Hepatic stellate cell (primary cell): Measurements from ENCODE around the gene GOLT1B.

Source experiments
- DNase-seq: peaks from one replicate; pipeline ENCODE4 v3.0.0; 2011; ENCODE audit warnings: low spot score

Gene GOLT1B

DNA sequence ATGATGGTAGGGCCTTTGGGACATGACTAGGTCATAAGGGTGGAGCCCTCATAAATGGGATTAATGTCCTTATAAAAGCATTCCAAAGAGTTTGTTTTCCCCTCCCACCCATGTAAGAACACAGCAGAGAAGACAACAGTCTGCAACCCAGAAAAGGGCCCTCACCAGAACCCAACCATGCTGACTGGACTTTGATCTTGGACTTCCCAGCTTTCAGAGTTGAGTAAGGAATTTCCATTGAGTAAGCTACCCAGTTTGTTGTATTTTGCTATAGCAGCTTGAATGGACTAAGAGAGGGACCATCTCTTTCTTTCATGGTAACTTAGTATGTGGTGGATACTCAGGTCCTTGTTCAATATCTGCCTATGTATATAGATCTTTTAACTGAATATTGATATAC lies 21.6 kb downstream of the GOLT1B start:
- DNase-seq, result no peak

DNA sequence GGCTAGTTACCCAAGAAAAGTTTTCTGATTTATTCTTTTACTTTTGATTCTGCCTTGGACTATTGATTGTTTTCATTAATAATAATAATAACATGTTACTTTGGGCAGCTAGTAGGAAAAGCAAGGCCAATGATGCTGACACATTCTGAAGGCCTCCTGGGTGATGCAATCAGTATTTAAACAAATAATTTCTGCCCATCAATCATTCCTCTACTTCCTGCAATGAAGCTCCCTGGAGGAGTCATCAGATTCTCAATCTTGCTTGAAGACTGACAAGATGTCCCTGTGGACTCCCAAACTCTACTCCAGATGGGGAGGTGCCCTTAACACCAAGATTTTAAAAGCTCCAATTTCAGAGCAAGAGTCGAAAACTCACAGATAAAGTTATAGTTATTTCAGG lies 24.5 kb downstream of the GOLT1B start, which contains the start of gene SPX:
TSS of gene SPX (plus strand) at position 244 of the 400 bp plus-strand sequence. CDS start 177 bp downstream, outside the sequence.
- DNase-seq, result no peak

DNA sequence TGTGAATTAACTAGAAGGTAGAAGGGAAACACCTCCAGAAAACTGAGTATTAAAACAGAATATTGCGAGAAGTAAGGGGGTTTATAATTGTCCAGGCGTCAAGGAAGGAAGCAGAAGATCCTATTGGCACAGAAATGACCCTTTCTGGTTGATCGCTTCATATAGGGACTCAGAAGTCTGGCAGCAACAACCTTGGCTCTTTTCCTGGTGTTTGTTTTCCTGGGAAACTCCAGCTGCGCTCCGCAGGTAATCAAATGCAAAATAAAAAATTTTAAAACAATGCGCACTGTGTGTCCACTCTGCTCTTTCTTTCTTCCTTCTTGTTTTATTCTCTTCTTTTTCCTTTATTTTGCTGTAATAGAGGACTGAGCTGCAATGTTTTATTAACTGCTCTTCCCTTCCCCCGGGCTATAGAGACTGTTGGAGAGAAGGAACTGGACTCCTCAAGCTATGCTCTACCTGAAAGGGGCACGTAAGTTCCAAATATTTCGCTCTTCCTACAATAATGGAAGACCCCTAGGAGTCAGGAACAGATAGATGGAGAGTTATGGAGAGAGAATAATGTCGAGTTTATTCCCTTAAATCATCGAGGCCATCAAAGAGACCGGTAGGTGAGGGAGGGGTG lies 25.2 kb downstream of the GOLT1B start:
- DNase-seq, result no peak

DNA sequence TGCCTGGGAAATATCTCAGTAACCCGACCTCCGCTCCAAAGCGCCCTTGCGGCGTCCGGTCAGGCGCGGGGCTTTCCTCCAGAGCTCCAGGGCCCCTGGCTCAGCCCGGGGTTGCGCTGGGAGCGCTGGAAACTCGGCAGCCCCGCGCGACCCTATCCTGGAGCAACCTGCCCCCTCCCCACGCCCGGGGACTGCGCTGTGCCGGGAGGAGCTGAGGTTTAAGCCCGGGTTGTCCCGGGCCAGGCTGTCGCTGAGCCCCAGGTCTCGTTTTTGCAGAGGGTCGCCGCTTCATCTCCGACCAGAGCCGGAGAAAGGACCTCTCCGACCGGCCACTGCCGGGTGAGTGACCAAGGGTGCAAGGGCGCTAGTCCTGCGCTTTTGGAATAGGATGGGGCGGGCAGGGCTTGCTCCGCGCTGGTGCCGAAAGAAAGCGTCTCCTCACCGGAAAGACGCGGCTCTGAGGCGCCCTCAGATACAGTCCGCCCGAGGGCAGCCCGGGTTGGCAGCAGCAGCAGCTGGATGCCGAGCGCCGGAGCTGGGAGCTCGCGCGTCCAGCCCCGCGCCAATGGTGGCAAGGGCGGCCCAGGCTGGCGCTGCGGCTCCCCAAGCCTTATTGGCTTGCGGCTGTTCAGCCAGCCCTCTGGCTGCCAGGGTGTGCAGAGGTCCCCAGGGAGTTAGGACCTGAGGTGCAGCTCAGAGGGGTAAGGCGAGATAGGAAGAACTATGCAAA lies 26.0 kb downstream of the GOLT1B start:
- DNase-seq, result peak; percentile 40

DNA sequence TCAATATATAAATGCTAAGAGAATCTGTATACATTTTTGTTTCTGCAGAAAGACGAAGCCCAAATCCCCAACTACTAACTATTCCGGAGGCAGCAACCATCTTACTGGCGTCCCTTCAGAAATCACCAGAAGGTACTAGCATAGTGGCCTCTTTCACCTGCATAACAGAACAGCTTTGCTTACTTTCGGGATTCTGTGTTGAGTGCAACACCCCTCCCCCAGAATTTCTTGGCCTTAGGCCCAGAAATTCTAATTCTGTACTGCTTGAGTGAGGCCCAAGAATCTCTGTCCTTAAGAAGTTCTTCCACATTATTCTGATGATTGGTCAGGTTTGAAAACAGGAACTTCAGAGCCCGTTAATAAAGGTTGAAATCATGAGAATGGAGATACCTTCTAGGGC lies 27.4 kb downstream of the GOLT1B start:
- no peak for DNase-seq

DNA sequence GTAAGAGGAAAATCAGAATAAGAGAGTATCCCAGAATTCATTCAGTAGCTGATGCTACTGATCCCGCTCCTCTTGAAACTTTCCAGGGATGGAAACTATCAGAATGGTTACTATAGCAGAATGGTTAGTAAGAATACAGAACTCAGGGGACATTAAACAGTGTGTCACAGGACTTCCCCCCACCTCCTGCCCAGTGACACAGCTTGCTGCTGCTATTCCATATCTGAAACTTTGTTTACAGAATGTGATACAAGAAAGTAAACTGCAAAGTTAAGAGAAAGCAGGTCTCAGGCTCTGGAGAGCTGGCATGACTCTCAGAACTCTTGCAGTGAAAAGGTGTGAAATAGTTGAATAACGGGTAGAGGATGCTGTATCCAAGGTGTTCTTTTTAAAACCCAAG lies 27.9 kb downstream of the GOLT1B start:
- no peak for DNase-seq

DNA sequence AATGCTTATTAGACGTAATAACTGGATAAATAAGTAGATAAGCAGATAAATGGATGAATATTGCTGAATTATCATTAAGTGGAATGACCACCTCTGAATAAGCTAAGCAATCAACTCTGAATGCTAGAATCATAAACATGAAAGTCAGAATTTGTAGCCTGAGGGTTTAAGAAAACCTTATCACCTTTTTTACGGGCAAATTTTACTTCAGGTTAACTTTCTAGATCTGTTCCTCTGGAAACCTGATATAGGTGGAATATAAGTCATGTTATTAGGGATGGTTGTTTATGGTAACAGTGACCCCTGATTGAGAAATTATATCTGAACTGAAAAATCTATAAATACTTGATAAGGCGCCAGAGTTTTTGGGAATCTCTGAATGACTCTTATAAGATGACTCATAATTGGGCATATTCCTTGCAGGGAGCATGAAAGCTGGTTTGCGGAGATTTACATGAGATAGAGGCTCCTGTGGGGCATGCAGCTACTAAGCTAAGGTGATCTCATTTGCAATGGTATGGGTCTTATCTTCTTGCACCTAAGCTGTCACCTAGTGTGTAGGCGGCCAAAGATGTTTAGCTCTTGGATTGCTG lies 36.6 kb downstream of the GOLT1B start:
- DNase-seq, result no peak

DNA sequence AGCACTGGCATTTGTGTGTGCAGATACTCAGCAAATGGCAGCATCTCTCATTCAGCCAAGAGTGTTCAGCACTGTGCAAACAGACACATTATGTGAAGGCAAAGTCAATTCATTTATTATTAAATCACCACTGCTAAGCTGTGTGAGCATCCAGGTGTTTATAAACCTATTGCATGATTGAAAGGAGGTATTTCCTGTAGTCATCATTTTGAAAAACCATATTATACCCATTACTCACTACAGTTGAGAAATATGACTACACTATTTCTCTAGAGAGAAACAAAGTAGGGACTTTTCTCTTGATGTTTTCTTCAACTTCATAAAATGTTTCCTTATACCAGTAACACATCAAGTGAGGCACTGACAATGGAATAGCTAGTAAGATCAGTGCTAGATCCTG lies 38.2 kb downstream of the GOLT1B start:
- DNase-seq, result no peak

DNA sequence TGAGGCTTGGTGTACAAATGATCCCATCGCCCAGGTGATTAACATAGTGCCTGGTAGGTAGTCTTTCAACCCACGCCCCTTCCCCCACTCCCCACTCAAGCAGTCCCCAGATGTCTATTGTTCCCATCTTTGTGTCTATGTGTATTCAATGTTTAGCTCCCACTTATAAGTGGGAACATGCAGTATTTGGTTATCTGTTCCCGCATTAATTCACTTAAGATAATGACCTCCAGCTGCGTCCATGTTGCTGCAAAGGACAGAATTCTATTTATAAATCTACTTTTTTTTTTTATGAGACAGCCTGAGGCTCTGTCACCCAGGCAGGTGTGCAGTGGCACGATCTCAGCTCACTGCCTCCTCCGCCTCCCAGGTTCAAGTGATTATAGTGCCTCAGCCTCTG lies 40.2 kb downstream of the GOLT1B start:
- no peak for DNase-seq

DNA sequence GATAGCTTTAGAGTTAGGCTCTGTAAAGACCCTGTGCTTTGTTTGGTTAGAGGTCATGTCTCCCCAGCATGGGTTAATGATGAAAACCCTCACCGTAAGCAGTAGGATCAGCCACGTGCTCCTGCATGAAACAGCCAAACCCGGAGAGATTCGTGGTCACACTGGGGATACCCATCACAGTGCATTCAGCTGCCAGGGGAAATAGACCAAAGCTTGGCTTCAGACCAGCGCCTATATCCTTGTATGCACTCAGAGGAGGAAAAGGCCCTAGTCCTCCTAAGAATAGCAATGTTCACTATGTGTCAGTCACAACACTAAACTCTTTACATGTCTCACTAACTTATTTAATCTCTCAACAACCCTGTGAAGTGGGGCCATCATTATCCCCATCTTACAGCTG lies 40.8 kb downstream of the GOLT1B start:
- DNase-seq, result no peak

DNA sequence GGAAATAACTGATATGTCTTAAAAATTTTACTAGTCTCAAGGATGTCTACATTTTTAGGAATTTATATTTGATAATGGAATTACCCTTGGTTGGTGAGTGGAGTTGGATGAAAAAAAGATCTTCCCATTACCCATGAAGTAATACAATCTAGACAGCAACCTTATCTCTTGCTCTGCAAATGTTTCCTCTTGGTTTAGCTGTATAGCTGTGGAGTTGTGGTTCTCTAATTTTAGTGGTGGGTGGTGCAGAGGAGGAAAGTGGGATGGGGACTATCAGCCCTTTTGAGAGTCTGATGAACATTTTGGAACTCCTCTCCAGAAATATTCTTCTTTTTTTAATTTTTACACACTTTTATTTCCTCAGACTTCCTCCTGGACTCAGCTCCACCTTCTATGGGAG lies 41.6 kb downstream of the GOLT1B start:
- DNase-seq, result no peak

DNA sequence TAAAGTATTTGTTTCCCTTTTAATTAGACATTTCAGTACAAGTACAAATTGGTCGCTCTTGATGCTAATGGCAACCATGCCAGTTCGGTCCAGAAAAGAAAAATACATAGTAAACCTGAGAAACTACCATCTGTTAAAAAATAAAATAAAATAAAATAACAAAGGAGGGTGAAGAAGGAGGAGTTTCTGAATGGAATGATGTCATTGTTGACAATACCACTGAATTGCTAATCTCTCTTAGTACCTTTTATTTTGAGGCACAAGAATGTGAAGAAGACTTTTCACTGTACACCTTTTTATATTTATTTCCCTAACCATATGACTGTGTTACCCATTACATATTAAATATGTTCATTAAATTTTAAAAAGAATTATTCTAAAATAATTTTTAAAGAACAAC lies 44.0 kb downstream of the GOLT1B start:
- DNase-seq, result no peak

DNA sequence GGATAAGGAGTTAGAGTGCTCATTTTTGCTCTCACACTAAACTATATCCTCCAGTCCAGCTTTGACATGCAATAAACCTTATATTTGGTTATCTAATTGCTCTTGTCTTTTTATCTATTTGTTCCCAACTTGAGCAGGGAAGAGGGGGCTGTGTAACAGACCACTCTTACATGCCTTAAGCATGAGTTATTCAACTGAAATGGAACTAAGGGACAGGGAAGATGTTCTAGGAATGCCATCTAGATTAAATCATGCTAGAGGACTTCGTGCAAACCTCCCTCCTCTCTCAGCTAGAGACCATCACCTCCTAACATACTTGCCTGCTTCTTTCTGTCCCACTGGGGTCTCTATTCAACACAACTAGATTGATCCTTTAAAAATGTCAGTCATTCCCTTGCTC lies 45.1 kb downstream of the GOLT1B start:
- DNase-seq, result peak; percentile 7

DNA sequence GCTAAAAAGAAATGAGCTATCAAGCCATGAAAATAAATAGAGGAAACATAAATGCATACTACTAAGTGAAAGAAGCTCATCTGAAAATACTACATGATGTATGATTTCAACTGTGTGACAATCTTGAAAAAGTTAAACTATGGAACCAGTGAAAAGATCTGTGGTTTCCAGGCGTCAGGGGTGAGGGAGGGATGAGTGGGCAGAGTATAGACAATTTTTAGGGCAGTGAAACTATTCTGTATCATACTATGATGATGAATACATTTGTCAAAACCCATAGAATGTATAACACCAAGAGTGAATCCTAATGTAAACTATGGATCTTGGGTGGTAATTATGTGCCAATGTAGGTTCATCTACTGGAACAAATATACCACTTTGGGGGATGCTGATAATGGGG lies 45.8 kb downstream of the GOLT1B start:
- no peak for DNase-seq

DNA sequence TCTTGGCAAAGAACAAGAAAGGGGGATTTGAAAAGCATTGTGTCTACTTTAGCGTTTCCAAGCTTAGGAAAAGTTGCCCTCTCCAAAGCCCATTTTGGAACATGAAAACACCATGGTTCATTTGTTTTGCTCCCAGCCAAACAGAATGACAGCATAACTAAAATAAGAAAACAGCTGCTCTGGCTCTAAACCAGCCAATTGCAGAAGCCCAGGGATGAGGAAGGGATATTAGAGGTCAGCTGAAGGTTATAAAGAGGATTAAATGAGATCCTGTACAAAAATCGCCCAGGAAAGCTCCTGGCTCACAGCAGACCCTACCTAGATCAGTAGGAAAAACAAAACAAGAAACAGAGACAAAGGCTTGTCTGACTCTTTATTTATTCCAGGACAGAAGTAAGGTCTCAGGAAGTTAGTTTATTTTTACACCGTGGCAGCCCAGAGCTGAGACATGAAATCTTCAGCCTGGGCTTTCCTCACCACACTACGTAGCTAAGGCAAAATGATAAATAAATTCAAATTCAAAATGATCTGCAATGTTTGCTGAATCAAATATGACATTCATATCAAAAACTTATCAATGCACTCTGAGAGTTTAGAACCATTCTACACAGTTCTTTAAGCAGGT lies 50.4 kb downstream of the GOLT1B start:
- DNase-seq, result no peak

DNA sequence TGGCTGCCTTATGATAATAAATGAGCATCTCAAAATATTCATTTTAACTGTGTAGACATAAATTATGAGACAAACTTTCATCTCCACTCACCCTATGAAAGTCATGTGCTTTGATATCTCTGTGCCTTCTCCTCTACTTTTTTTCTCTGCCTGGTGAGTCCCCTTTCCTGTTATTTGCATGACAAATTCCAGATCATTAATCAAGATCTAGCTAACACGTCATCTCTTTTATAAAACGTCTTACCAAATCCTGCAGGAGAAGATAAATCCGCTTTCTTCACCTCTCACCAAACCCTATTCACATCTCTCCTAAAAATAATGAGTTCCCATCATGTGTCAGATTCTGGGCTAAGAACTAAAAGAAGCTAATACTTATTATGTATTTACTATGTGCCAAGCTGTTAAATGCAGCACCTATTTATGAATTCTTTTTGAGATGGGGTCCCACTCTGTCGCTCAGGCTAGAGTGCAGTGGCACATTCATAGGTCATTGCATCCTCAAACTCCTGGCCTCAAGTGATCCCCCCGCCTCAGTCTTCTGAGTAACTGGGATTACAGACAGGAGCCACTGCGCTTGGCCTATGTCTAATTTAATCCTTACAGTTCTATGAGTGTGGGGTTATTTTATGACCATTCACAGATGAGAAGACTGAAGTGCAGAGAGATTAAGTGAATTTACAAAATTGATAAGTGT lies 51.2 kb downstream of the GOLT1B start:
- DNase-seq, result no peak

DNA sequence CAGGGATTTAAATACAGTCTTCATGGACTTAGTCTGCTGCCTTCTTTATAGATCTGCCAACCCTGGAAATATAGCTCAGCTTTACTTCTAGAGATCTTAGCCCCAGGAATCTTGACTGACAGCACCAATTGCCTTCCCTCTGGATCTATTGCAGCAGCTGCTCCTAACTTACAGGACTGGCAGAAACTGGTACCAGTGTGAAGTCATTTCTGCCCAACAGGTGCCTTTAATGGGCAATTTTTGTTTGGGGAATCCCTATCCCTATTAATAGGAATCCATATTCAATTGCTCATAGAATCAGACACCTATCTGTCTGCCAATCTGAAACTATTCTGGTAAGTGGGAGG lies 51.7 kb downstream of the GOLT1B start:
- no peak for DNase-seq

DNA sequence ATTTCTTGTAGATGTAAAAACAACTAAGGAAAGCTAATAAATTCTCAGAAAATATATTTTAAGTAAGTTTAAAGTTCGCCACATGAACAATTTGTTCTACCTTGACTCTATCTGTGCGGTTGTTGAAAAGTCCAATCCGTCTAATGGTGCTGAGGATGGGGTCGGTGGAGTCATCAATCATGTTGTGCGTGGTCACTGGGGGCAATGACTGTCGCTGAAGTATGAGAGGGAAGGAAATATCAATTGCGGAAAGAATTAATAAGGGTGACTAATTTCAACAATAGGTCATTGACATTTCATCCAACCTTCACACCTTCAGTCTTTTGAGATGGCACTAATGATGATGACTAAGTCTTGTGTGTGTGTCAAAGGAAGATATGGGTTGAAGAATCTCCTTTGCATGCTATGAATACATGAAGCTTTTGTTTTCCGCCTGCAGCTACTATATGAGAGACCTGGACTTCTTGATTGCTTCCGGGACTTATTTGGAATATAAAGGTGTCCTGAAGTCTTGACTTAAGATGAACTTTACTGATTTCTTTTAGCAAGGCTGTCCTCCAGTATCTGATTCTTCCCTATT lies 56.6 kb downstream of the GOLT1B start:
- no peak for DNase-seq

DNA sequence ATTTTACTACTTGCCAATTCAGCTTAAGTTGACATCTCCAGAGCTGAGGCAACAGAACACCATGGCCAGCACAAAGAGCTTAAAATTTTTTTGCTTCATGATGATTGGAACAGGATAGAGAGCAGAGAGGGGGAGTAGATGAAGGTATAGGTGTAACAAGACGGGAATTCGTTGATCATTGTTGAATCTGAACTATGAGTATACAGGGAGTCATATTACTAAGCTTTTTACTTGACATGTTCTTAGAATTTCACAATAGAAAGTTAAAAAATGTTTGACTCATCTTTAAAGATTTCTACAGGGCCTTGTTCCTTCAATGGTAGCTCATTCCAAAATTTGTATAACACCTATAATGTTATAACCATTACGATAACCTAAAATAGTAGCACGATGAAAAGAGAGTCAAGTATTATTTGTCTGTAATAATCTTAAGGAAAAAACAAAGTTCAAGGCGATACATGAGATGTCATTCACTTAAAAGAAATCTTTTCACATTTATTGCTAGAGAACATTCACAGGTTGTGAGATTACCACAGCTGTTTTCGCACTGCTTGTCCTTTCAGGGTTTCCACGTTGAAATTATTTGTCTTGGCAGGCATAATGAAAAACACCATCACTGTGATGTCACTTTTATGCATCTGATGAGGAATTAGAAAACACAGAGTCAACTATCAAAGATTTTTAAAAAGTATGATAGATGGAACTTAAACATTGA lies 58.4 kb downstream of the GOLT1B start:
- DNase-seq, result no peak

DNA sequence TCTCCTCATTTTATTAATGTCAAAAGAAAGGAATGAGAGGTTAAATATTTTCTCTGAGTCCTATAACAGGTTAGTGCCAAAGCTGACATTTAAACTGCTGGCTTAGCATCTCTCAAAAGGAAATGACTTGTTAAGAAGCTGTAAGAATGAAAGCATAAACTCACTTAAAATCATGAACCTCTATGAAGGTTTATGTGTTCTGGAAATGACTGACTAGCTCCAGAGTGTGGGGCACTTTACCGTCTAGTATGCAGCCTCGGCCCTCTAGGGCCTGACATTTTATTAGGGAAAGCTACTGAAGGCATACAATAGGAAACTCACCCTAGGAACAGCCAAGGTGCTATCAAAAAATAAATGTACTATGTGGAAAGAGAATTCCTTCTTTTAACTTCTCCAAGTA lies 59.6 kb downstream of the GOLT1B start:
- no peak for DNase-seq

DNA sequence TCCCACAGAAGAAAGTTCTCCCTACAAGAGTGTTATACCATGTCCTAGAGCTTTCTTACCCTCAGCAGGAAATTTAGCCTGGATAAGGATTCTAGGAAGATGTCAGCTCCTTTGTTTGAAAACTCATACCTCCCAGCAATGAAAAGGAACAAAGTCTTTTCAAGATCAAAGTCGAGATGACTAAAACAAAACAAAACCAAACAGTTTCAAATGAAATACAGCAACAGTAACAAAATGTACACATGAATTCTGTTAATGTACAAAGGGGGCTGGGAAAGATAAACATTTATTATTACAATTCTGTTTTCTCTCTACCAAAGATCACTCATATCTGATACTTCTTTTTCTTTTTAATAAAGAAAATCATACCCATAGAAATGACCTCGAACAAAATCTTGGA lies 61.3 kb downstream of the GOLT1B start:
- no peak for DNase-seq
